HuH-7 (cell line): ENCODE results near the gene SND1.
A peak's percentile ranks its signal among the peaks of the same experiment; 100 is the strongest.
"Not testable (repeated sequence)": the region's sequence is repeated elsewhere in the genome, so short reads cannot be mapped to it uniquely, and the experiment has no call there.

Experiments
- DNase-seq: peaks from one replicate; pipeline ENCODE4 v3.0.0; 2011; ENCODE audit warnings: low spot score

Gene SND1

DNA sequence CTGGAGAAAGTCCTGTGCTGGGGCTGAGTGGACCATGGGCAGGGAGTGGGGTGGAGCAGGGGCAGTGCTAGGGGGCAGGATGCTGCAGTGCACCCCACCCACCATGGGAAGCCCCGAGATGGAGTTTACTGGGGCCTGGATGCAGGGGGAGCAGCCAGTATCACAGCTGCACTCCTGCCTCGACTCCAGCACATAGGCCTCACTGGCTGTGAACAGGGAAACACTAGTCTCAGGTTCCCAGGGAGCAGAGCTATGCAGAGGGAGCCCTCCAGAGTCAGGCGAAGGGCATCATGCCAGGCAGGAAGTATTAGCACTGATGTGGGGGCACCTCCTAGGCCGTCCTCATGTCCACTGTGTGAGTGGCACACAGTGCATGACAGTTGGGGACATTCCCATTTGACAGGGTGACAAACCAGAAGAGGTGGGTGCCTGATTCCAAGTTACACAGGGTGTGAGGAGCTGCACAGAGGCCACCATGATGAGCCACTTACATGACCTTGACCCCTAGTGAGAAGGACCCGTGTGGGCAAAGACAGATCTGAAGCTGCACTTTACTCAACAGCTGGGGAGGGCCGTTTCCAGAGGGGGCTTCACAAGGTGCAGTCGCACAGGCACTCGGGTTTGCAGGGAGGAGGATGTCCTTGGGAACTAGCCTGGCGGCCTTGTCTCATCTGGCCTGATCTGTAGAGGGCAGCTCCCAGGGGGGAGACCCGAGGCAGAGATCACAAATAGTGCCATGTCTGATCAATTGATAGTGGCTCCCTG, 449.1 kb downstream of the SND1 start:
- DNase-seq, result no peak

DNA sequence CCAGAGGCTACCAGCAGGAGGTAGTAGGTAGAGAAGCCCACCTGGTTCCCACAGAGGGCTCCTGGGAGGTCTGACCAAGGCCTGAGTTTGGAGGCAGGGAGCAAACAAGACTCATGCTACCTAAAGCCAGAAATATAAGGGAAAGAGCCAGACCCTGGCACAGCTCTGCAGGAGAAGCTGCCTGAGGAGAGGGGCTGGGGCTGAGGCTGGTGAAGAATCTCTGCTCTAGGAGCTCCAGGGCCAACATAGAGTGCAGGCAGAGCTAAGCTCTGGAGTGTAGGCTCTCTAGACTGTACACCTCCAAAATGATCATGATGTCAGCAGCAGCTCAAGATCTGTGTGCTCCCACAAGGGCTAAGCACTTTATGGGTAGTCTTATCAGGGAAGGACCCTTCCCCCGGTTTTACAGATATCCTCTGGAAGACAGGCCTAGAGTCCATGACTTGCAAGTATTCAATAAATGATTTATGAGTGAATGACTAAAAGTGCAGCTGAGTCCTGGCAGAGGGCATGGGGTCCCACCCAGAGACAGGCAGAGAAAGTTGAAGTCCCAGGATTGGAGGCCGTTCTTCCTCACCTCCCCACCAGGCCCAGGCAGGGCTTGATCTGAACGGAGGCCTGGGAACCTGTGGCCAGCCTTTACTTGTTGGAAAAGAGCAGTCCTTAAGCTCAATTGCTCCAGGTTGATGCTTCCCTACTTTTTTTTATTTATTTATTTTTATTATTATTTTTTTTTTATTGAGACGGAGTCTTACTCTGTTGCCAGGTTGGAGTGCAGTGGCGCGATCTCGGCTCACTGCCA, 450.7 kb downstream of the SND1 start:
- no peak for DNase-seq

DNA sequence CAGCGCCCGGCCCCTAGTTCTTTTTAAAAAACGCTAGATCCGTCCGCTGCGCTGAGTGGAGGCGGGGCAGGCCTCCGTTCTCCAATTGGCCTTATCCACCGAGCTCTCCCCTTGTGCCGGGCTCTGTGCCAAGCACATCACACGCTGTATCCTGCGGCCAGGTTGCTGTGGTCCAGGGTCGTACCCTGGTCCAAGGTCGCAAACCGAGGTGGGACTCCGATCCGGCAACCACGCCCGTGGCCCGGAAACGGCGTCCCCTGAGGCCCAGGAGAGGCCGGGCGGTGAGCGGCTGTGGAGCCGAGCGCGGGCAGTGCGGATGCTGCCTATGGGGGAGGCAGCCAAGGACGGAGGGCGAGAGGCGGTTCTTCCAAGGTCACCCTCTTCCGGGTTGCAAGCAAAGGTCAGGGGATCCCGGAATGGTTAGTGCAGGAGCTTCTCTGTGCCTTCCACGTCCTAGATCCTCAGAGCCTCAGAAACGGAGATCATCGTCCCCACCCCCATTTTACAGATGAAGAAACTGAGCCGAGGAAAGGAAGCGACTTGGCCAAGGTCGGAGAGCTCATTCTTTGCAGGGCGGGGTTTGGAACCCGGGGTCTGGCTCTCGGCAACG, 451.6 kb downstream of the SND1 start:
- peak; percentile 47 for DNase-seq

DNA sequence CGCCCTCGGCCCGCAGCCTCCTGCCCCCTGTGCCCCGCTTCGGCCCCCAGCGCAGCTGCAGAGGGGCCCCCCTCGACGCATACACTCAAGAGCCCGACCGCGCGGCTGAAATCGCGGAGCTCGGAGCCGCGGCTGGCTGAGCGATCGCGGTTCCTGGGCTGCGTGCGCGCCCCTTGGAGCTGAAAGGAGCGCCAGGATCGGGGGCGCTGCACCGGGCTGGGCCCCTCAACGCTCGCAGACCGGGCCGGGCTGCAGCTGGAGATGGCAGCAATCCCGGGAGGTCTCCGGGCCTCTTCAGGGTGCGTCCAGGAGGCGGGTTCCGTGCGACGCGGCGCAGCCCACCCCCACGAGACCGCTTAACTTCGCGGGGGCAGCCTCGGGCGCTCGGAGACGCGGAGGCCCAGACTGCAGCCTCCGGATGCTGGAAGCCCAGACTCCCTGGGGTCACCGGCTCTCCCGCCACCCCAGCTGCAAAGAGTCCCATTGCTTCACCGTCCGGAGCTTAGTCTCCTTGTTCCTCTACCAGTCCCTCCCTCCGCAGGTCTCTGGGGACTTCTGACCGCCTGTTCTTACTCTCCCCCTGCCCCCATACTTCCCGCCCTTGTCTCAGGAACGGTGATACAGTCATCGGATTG, 452.2 kb downstream of the SND1 start:
- peak; percentile 51 for DNase-seq

DNA sequence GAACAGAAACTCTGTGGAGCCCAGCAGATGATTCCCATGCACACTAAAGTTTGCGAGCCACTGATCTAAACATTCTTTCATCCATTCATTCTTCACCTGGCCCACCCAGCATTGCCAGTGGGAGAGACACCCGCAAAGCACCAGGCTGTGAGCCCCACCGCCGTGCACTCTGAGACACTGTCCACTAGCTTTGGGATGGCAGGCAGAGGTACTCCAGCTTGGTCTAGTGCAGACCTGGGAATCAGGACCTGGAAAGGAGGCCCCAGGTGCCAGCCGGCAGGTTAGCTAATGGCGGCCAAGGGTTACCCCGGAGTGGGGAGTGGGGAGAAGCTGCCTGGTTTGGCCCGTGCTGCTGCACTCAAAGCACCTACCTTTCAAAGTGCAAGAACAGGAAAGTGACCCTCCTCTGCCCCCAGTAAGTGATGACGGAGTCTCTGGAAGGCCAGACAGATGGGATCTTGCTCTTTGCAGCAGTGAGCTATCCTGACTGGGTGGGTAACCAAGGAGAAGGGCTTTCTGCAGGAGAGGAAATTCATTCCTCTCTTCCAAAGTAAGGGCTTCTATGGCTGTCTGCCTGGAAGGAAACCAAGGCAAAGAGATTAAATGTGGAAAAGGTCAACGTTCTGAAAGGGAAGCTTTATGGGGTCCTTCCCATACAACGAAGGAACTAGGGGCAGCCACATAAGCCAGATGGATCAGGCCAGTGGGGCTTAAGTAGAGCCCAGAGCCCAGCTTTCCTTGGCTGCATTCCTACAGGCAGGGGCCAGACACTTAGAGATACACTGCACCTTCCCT, 453.4 kb downstream of the SND1 start:
- DNase-seq, result no peak

DNA sequence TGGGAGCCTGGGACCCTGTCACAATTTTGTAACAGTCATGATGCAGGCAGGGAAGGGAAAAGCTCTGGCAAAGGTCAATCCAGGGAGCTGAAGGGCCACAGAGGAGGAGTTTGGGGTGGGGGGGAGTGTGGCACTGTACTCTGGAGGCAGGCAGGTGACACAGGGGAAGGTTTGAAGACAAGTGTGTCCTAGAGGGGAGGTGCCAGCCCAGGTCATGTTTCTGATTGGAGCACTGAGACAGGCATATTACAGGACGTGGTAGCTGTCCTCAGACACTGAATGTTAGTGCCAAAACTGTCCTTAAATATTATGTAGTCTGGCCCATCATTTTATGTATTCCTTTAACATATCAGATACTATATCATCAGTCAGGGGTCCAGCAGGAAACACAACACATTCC, 454.8 kb downstream of the SND1 start:
- DNase-seq, result no peak

DNA sequence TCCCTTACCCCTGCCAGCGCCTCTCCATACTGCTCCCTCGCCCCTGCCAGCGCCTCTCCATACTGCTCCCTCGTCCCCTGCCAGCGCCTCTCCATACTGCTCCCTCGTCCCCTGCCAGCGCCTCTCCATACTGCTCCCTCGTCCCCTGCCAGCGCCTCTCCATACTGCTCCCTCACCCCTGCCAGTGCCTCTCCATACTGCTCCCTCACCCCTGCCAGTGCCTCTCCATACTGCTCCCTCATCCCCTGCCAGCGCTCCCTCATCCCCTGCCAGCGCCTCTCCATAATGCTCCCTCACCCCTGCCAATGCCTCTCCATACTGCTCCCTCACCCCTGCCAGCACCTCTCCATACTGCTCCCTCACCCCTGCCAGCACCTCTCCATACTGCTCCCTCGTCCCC, 455.5 kb downstream of the SND1 start:
- DNase-seq, result not testable (repeated sequence)

DNA sequence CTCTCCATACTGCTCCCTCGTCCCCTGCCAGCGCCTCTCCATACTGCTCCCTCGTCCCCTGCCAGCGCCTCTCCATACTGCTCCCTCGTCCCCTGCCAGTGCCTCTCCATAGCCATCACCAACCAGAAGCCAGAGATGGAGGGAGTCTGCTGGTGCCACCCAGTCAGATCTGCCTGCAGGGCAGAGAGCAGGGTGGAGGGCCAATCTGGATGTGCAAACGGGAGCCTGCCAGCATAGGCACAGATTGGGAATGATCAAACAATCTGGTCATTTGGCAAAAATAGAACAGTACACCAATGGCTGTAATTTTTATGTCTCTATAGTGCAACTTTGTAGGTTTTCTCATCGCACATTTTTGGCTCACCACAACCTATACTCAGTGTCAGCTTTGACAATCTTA, 456.1 kb downstream of the SND1 start:
- no peak for DNase-seq

DNA sequence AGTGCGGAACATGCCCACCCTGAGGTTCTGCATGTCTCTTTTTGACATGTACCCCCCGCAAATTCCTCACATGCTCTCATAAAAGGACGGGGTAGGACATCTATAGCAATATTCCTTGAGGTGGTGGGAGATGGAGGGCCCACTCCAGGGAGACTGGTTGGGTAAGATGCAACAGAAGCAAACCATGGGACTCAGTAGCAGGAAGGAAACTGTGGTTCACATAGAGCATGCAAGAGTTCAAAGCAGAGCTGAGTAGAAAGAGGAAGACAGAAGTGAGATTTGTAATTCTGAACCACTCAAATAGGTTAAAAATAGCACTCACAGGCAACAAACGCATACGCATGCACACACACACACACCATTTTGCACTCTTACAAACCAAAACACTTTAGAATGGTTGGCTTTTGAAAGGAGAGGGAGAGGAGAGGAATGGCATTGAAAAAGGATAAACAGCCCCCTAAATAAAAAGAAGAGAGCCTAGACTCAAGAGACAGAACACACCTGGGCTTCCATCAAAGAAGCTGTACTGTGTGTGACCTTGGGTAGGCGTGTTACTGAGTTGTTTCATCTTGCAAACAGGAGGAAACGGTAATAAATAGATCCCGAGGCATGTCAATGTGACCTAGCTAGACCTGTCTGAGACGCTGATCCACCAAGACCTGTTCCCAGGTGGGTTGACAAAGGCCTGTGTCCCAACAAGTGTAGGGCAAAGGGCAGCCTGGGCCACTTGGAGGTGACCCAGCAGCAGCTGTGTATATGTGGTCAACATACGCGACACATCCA, 456.8 kb downstream of the SND1 start:
- DNase-seq, result no peak

DNA sequence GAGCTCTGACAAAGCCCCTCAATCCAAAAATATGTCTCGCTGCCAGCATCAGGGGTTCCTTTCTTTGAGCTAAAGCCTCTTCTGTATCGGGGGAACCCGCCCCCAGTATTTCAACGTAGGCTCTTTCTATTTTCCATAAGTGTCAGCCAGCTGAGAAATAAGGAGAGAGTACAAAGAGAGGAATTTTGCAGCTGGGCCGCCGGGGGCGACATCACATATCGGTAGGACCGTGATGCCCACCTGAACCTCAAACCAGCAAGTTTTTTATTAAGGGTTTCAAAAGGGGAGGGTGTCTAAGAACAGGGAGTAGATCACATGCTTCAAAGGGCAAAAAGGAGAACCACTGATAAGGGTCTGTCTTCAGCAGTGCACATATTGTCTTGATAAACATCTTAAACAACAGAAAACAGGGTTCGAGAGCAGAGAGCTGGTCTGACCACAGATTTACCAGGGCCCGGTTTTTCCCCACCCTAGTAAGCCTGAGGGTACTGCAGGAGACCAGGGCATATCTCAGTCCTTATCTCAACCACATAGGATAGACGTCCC, 457.5 kb downstream of the SND1 start:
- not testable (repeated sequence) for DNase-seq

DNA sequence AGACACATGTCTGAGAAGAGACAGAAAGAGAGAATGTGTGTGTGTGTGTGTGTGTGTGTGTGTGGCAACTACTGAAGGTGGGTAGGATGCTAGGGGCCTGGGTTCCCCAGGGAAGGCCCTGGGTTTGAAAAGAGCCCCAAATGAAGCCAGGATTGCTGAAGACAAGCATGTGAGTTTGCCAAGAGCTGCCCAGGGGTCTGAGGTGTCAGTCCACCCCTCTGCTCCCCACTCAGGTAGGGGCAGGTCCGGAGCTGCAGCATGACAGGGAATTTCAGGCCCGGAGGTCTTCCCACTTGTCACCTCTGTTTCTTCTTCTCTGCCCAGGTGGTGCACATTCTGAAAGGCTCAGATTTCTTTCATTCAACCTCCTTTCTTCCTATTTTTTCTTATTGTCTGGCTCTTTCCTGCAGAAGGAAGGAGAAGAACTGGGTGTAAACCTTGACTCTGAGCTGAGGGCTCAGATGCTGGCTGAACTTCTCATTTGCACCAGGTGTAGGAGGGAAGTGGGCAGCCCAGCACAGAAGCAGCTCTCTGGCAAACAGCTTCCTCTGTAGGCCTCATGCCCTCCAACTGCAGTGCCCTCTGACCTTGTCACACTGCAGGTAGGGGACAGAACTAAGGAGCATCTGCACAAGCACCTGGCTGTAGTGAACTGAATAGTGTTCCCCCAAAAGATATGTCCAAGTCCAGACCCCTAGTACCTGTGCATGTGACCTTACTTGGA, 458.8 kb downstream of the SND1 start:
- no peak for DNase-seq

DNA sequence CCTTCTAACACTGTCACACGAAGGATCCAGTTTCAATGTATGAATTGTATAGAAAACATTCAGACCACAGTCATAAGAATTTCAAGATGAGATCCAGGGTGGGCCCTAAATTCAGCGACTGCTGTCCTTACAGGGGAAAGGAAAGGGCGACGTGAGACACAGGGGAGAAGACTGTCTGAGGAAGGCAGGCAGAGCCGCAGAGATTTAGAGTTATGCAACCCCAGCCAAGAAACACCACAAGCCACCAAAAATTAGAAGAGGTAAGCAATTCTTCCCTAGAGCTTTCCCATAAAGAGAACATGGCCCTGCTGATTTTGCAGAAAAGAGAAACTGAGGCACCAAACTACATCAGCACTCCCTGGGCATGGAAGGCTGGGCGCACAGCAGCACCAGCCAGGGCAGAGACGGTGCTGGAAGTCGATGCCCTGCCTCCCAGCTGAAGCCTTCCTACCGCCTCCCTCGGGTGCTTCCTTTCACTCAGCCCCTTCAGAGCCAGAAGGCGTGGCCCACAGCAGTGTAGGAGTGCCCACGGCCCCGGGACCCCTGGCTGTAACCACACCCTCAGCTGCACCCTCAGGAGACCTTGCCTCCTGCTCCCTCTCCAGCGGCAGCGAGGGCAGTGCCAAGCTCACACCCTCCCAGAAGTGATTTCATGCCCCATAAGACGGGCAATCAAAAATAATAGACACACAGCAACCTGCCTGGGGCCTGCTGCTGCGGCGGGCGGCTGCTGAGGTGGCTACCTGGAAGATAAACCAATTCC, 460.2 kb downstream of the SND1 start:
- DNase-seq, result no peak

DNA sequence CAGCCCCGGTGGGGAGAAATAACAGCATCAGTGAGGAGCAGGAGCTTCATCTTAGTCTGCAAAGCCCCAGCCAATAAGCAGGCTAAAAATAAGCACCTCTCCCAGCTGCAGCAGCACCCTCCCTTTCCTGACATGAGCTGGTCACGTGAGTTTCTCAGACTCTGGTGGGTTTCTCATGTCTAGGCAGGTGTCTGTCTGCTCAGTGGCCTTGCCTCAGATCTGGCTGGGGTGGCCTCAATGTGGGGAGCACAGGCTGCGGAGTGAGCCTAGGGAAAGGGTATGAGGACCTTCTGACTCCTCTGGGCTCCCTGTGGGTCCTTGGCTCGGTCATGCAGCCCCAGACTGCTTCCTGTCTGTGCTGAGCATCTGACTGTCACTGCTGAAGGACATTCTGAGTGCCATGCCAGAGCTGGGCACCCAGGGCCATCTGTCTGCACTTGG, 460.8 kb downstream of the SND1 start:
- DNase-seq, result no peak

DNA sequence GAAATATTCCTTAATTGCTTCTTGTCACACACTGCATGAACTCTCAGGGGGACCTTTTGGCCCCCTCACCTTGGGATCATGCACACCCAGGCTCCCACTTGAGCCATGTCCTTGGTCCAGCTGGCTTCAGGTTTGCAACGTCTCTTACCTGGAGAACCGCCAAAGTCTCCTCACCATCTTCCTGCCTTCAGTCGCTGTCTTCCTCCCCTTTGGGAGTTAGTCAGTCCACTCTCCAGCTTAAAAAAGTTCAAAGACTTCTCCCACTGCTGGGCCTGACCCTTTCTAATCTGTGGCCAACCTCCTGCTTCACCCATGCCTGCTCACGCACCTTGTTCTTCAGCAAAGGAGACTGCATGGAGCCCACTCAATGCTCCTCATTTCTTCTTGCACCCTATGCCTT, 461.8 kb downstream of the SND1 start:
- no peak for DNase-seq

DNA sequence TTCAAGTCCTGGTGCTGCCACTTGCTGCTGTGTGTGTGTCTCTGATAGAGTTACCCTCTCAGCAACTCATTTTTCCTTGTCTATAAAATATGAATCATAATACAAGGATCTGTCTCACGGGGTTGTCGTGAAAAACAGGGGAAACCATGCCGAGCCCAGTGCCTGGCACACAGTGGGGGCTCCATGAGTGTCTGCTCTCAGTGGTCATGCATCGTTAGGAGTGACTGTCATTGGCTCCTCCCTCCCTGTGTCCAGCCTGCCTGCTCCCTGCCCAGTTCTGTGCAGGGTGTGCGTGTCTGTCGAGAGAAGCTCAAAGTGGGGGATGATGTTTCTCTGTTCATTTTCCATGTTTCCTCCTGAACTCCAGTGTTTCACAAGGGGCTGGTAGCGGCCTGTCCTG, 462.8 kb downstream of the SND1 start:
- no peak for DNase-seq

DNA sequence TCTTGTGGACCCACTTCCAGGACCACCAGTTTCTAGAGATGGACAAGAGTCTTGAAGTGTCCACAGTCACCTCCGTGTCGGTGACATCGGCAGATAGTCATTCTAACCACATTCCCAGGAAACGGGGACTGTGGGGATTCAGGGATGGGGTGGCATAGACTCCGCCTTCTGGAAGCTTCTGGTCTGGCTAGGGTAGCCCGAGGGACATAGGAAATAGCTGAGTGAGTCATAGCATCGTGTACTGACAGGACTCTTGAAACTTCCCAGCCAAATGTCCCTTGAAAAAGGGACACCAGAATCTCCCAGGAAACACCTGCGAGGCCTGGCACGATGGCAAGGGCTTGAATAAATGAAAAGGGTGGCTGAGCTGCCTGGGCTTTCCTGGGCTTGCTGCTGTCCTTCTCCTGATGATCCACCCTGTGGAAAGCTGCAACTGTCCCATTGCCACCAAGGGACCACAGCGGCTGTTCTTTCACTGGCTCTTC, 463.4 kb downstream of the SND1 start:
- no peak for DNase-seq

DNA sequence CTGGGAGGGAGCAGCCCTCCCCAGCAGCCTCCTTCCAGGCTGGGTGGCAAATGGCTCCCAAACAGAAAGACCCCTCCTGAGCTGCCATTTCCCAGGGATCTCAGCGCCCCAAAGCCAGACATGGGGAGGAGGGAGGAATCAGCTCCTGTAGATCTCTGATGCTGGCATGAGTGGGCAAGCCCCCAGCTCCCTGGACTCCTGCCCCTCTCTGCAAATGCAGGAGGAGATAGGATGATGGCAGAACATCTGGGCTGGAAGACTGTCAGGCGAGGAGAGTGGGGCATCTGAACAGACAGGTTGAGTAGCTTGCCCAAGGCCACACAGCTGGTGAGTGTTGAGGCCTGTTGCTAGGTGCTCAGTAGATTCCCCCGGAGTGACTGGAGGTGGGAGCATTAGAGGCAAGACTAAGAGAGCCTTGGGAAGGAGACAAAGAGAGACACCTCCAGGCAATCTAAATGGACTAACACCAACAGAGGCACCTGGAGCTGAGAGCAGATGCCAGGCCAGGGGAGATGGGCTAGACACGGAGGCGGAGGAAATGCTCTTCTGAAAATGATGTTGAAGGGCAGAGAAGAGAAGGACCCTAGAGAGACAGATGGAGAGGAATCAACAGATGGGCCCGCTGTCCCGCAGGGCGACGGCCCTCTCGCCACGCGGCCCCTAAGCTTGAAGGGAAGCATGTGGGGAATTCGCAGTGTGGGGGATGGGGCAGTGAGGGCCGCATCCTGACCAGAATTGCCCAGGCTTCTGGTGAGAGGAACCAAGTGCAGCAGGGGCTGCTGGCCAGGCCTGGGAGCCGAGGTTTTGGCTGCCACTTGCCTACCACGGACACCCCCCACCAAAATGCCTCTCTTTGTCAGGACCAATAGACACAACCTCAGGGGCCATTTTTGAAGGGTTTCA, 464.1 kb downstream of the SND1 start:
- no peak for DNase-seq

DNA sequence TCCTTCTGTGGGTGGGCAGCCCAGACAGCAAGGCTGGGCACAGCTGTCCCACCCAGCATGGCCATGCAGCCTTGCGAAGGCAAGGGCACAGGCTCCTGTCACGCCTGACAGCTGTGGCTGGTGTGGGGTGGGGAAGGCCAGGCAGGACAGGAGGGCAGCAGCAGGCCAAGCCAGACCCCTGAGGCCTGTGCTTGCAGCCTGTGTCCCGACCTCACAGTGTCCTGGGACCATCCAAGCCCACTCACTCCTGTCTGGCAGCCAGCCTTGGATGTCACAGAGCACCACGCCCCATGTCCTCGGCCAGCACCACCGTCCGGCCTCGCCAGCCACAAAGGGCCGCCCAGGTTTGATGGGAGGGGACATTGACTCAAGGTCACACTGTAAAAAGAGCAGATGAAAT, 464.7 kb downstream of the SND1 start:
- no peak for DNase-seq
